Measurements from ENCODE around the gene OTUD7B. TPM values are rescaled to one million over a fixed set of nuclear protein-coding genes. Genes with fewer than 3 reads are reported as not detected.

Gene OTUD7B
- total and polyA plus RNA-seq, 9 of the 15 experiments (the other 6 are each of a cell fraction or from before 2014, with no cell fraction given) = 0.96 to 18.8 (median 7.4) TPM

DNA sequence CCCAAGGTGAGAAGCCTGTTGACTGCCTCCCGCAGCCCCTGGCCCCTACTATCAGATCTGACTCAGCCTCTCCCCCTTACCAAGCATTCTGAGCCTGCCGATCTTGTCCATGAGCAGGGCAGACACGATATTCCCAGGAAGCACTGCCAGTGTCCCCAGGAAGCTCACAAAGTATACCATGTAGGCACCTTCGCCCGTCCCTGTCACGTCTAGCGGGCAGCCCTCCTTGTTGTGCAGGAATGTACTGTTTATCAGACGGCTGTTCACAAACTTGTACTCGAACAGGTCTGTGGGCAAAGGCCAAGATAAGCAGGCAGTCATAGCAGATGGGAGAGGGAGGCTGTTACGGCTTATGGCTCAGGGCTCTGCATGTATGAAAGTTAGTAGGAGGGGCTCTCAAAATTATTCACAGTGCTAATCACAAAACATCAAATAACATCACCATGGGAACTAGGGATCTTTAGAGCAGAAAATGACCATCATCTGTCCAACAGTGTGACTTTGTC is 103.9 kb downstream of the OTUD7B start (continued):
- TF ChIP-seq, protein P1, sequence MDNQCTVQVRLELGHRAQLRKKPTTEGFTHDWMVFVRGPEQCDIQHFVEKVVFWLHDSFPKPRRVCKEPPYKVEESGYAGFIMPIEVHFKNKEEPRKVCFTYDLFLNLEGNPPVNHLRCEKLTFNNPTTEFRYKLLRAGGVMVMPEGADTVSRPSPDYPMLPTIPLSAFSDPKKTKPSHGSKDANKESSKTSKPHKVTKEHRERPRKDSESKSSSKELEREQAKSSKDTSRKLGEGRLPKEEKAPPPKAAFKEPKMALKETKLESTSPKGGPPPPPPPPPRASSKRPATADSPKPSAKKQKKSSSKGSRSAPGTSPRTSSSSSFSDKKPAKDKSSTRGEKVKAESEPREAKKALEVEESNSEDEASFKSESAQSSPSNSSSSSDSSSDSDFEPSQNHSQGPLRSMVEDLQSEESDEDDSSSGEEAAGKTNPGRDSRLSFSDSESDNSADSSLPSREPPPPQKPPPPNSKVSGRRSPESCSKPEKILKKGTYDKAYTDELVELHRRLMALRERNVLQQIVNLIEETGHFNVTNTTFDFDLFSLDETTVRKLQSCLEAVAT (IDR thresholded peaks at IDR 0.05) = no peak
- TF ChIP-seq NONO (IDR thresholded peaks at IDR 0.05; ENCODE audit: low read depth in 2 of 2, low read length in 1 of 2) (no peak), CBFA2T3 (IDR thresholded peaks at IDR 0.05) (peak; percentile 70), SMAD3 (CRISPR knock-in tag; conservative IDR thresholded peaks at IDR 0.05) (no peak), ZC3H11A (IDR thresholded peaks at IDR 0.05; ENCODE audit: low read depth, low read length) (no peak), MCM7 (IDR thresholded peaks at IDR 0.05) (no peak), KDM2B (CRISPR knock-in tag; IDR thresholded peaks at IDR 0.05) (no peak), SMARCE1 (IDR thresholded peaks at IDR 0.05) (peak; percentile 92), KAT2B (IDR thresholded peaks at IDR 0.05; ENCODE audit: low read depth, low read length) (no peak), ZNF324 (CRISPR knock-in tag; IDR thresholded peaks at IDR 0.05) (no peak), PHF20 (IDR thresholded peaks at IDR 0.05; ENCODE audit: partially characterized antibody) (no peak), ZNF76 (CRISPR knock-in tag; IDR thresholded peaks at IDR 0.05; ENCODE audit: borderline replicate concordance) (no peak), PRMT5 (CRISPR knock-in tag; IDR thresholded peaks at IDR 0.05) (no peak), POU5F1 (IDR thresholded peaks at IDR 0.05; ENCODE audit: borderline replicate concordance, low read depth, low read length, partially characterized antibody) (no peak), MYC (IDR thresholded peaks at IDR 0.05; ENCODE audit: low read depth, low read length) (no peak), MYC (CRISPR knock-in tag; IDR thresholded peaks at IDR 0.05; ENCODE audit: borderline replicate concordance, low read depth) (no peak), NCOA2 (IDR thresholded peaks at IDR 0.05; ENCODE audit: partially characterized antibody in 2 of 2) (no peak), MAFG (tag; conservative IDR thresholded peaks at IDR 0.05) (no peak)
- TF ChIP-seq, protein P2, sequence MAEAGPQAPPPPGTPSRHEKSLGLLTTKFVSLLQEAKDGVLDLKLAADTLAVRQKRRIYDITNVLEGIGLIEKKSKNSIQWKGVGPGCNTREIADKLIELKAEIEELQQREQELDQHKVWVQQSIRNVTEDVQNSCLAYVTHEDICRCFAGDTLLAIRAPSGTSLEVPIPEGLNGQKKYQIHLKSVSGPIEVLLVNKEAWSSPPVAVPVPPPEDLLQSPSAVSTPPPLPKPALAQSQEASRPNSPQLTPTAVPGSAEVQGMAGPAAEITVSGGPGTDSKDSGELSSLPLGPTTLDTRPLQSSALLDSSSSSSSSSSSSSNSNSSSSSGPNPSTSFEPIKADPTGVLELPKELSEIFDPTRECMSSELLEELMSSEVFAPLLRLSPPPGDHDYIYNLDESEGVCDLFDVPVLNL (CRISPR knock-in tag; IDR thresholded peaks at IDR 0.05; ENCODE audit: low read depth) = no peak
- TF ChIP-seq, protein P3, sequence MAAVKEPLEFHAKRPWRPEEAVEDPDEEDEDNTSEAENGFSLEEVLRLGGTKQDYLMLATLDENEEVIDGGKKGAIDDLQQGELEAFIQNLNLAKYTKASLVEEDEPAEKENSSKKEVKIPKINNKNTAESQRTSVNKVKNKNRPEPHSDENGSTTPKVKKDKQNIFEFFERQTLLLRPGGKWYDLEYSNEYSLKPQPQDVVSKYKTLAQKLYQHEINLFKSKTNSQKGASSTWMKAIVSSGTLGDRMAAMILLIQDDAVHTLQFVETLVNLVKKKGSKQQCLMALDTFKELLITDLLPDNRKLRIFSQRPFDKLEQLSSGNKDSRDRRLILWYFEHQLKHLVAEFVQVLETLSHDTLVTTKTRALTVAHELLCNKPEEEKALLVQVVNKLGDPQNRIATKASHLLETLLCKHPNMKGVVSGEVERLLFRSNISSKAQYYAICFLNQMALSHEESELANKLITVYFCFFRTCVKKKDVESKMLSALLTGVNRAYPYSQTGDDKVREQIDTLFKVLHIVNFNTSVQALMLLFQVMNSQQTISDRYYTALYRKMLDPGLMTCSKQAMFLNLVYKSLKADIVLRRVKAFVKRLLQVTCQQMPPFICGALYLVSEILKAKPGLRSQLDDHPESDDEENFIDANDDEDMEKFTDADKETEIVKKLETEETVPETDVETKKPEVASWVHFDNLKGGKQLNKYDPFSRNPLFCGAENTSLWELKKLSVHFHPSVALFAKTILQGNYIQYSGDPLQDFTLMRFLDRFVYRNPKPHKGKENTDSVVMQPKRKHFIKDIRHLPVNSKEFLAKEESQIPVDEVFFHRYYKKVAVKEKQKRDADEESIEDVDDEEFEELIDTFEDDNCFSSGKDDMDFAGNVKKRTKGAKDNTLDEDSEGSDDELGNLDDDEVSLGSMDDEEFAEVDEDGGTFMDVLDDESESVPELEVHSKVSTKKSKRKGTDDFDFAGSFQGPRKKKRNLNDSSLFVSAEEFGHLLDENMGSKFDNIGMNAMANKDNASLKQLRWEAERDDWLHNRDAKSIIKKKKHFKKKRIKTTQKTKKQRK (IDR thresholded peaks at IDR 0.05; ENCODE audit: borderline replicate concordance, low read depth, low read length) = no peak
- TF ChIP-seq, protein P4, sequence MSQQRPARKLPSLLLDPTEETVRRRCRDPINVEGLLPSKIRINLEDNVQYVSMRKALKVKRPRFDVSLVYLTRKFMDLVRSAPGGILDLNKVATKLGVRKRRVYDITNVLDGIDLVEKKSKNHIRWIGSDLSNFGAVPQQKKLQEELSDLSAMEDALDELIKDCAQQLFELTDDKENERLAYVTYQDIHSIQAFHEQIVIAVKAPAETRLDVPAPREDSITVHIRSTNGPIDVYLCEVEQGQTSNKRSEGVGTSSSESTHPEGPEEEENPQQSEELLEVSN (IDR thresholded peaks at IDR 0.05; ENCODE audit: borderline replicate concordance in 1 of 2, extremely low read depth in 1 of 2, insufficient read depth in 1 of 2, insufficient read length in 1 of 2, low read depth in 1 of 2, low read length in 1 of 2, poor library complexity in 1 of 2, severe bottlenecking in 1 of 2) = no peak

Measured in K562 (cell line).